Measurements from ENCODE around the gene CSTF1.

The CSTF1 gene

GRCh38 chr20:56422824-56423189 lies 30.4 kb downstream of the CSTF1 start:
- DNase-seq (ENCODE audit: low read depth, low spot score) = no peak
- H3K4me3 ChIP-seq (ENCODE audit: low read length) = no peak overlapping the region

- no peak overlapping the region for H3K4me3 ChIP-seq (ENCODE audit: low read length)
- DNase-seq (ENCODE audit: low read depth, low spot score) = no peak
These were observed 30.8 kb downstream of the CSTF1 start for GRCh38 chr20:56423211-56423610.

- H3K4me3 ChIP-seq (ENCODE audit: low read length) = no peak overlapping the region
- DNase-seq (ENCODE audit: low read depth, low spot score) = no peak
These were observed 31.4 kb downstream of the CSTF1 start for GRCh38 chr20:56423886-56424285.

GRCh38 chr20:56424931-56425330 lies 32.5 kb downstream of the CSTF1 start:
- no peak for DNase-seq (ENCODE audit: low read depth, low spot score)
- H3K4me3 ChIP-seq (ENCODE audit: low read length) = no peak overlapping the region

GRCh38 chr20:56426026-56426425 lies 33.6 kb downstream of the CSTF1 start:
- no peak overlapping the region for H3K4me3 ChIP-seq (ENCODE audit: low read length)
- no peak for DNase-seq (ENCODE audit: low read depth, low spot score)

GRCh38 chr20:56426926-56427325 lies 34.5 kb downstream of the CSTF1 start:
- DNase-seq (ENCODE audit: low read depth, low spot score) = no peak
- H3K4me3 ChIP-seq (ENCODE audit: low read length) = no peak overlapping the region

GRCh38 chr20:56427797-56428196 lies 35.4 kb downstream of the CSTF1 start:
- no peak for DNase-seq (ENCODE audit: low read depth, low spot score)
- H3K4me3 ChIP-seq (ENCODE audit: low read length) = no peak overlapping the region

- no peak for DNase-seq (ENCODE audit: low read depth, low spot score)
- H3K4me3 ChIP-seq (ENCODE audit: low read length) = no peak overlapping the region
These were observed 36.0 kb downstream of the CSTF1 start for GRCh38 chr20:56428410-56428809.

GRCh38 chr20:56428881-56429280 lies 36.4 kb downstream of the CSTF1 start:
- no peak for DNase-seq (ENCODE audit: low read depth, low spot score)
- no peak overlapping the region for H3K4me3 ChIP-seq (ENCODE audit: low read length)

GRCh38 chr20:56429502-56429901 lies 37.1 kb downstream of the CSTF1 start:
- DNase-seq (ENCODE audit: low read depth, low spot score) = no peak
- H3K4me3 ChIP-seq (ENCODE audit: low read length) = no peak overlapping the region

GRCh38 chr20:56429941-56430340 lies 37.5 kb downstream of the CSTF1 start:
- DNase-seq (ENCODE audit: low read depth, low spot score) = no peak
- no peak overlapping the region for H3K4me3 ChIP-seq (ENCODE audit: low read length)

GRCh38 chr20:56430461-56430860 lies 38.0 kb downstream of the CSTF1 start:
- no peak for DNase-seq (ENCODE audit: low read depth, low spot score)
- H3K4me3 ChIP-seq (ENCODE audit: low read length) = no peak overlapping the region

GRCh38 chr20:56430957-56431356 lies 38.5 kb downstream of the CSTF1 start:
- H3K4me3 ChIP-seq (ENCODE audit: low read length) = no peak overlapping the region
- DNase-seq (ENCODE audit: low read depth, low spot score) = no peak

GRCh38 chr20:56431471-56431870 lies 39.0 kb downstream of the CSTF1 start:
- no peak for DNase-seq (ENCODE audit: low read depth, low spot score)
- no peak overlapping the region for H3K4me3 ChIP-seq (ENCODE audit: low read length)

GRCh38 chr20:56433221-56433879 lies 40.9 kb downstream of the CSTF1 start:
- DNase-seq (ENCODE audit: low read depth, low spot score) = no peak
- no peak overlapping the region for H3K4me3 ChIP-seq (ENCODE audit: low read length)

- no peak overlapping the region for H3K4me3 ChIP-seq (ENCODE audit: low read length)
- DNase-seq (ENCODE audit: low read depth, low spot score) = no peak
These were observed 41.4 kb downstream of the CSTF1 start for GRCh38 chr20:56433880-56434255.

GRCh38 chr20:56437196-56437960 lies 44.9 kb downstream of the CSTF1 start:
- no peak overlapping the region for H3K4me3 ChIP-seq (ENCODE audit: low read length)
- no peak for DNase-seq (ENCODE audit: low read depth, low spot score)

- no peak overlapping the region for H3K4me3 ChIP-seq (ENCODE audit: low read length)
- DNase-seq (ENCODE audit: low read depth, low spot score) = no peak
These were observed 45.8 kb downstream of the CSTF1 start for GRCh38 chr20:56438284-56438683.

- no peak overlapping the region for H3K4me3 ChIP-seq (ENCODE audit: low read length)
- DNase-seq (ENCODE audit: low read depth, low spot score) = no peak
These were observed 47.4 kb downstream of the CSTF1 start for GRCh38 chr20:56439771-56440291.

GRCh38 chr20:56440346-56441007 lies 48.0 kb downstream of the CSTF1 start:
- peak; percentile 73 for DNase-seq (ENCODE audit: low read depth, low spot score)
- no peak overlapping the region for H3K4me3 ChIP-seq (ENCODE audit: low read length)
